GM23338 (cell line): Measurements from ENCODE around the gene GLE1. TPM values are rescaled to one million over a fixed set of nuclear protein-coding genes. Genes with fewer than 3 reads are reported as not detected.

Experiments
- ATAC-seq: fragments of 200-7000 bp; cut with Tn5 transposase; 3 replicates; pipeline ENCODE4 v1.9.1; 2020
- DNase-seq: peaks from one replicate; pipeline ENCODE4 v3.0.0-alpha.2; 2015; ENCODE audit warnings: low spot score
- H2AFZ ChIP-seq: fragments of 200-600 bp; sonication (generic); 2 replicates; pipeline ENCODE4 v1.8.0; 2016; ENCODE audit warnings: antibody characterized with exemption, mild to moderate bottlenecking, moderate library complexity
- H3F3A ChIP-seq: fragments of 200-600 bp; sonication (generic); replicated peaks from 2 replicates; pipeline ENCODE4 v1.8.0; 2017; ENCODE audit warnings: antibody characterized with exemption, mixed run types, low read depth
- H3K27ac ChIP-seq: fragments of 200-600 bp; sonication (generic); 2 replicates; pipeline ENCODE4 v1.6.1; 2016; ENCODE audit warnings: low read depth
- H3K27me3 ChIP-seq: fragments of 200-600 bp; sonication (generic); 2 replicates; pipeline ENCODE4 v1.8.0; 2016; ENCODE audit warnings: mild to moderate bottlenecking, mixed run types, moderate library complexity; ENCODE audit not compliant: insufficient read depth
- H3K36me3 ChIP-seq: fragments of 200-600 bp; sonication (generic); 2 replicates; pipeline ENCODE4 v1.8.0; 2016; ENCODE audit warnings: mild to moderate bottlenecking; ENCODE audit not compliant: insufficient read depth
- H3K4me1 ChIP-seq: fragments of 200-600 bp; sonication (generic); 2 replicates; pipeline ENCODE4 v1.8.0; 2016; ENCODE audit warnings: mild to moderate bottlenecking, moderate library complexity; ENCODE audit not compliant: insufficient read depth
- H3K4me2 ChIP-seq: fragments of 200-600 bp; sonication (generic); 2 replicates; pipeline ENCODE4 v1.7.1; 2017; ENCODE audit warnings: mixed run types
- H3K4me3 ChIP-seq: fragments of 200-600 bp; sonication (generic); 2 replicates; pipeline ENCODE4 v1.6.1; 2016; ENCODE audit warnings: mixed run types
- H3K79me2 ChIP-seq: fragments of 200-600 bp; sonication (generic); replicated peaks from 2 replicates; pipeline ENCODE4 v1.8.0; 2017; ENCODE audit warnings: mild to moderate bottlenecking; ENCODE audit not compliant: insufficient read depth
- H3K9me2 ChIP-seq: fragments of 200-600 bp; sonication (generic); 2 replicates; pipeline ENCODE4 v1.8.0; 2017; ENCODE audit not compliant: insufficient read depth
- H4K20me1 ChIP-seq: fragments of 200-600 bp; sonication (generic); replicated peaks from 2 replicates; pipeline ENCODE4 v1.8.0; 2017; ENCODE audit warnings: mild to moderate bottlenecking; ENCODE audit not compliant: insufficient read depth
- H3K27ac Mint-ChIP-seq: 2 replicates; pipeline ENCODE4 v1.8.0; 2020; ENCODE audit warnings: inconsistent platforms, mild to moderate bottlenecking, moderate library complexity, mixed read lengths
- H3K27me3 Mint-ChIP-seq: 3 replicates; pipeline ENCODE4 v1.8.0; 2022; ENCODE audit warnings: low read depth, mild to moderate bottlenecking, moderate library complexity, mixed read lengths, inconsistent platforms; ENCODE audit not compliant: insufficient read depth, poor library complexity
- H3K36me3 Mint-ChIP-seq: 3 replicates; pipeline ENCODE4 v1.8.0; 2021; ENCODE audit warnings: low read depth, mild to moderate bottlenecking, inconsistent platforms, moderate library complexity, mixed read lengths
- H3K4me1 Mint-ChIP-seq: 3 replicates; pipeline ENCODE4 v1.8.0; 2020; ENCODE audit warnings: mild to moderate bottlenecking, inconsistent platforms, mixed read lengths
- H3K4me3 Mint-ChIP-seq: 3 replicates; pipeline ENCODE4 v1.8.0; 2021; ENCODE audit warnings: moderate library complexity, mild to moderate bottlenecking, inconsistent platforms, mixed read lengths
- H3K9me3 Mint-ChIP-seq: 3 replicates; pipeline ENCODE4 v1.8.0; 2020; ENCODE audit warnings: moderate library complexity, mild to moderate bottlenecking, inconsistent platforms, mixed read lengths
- CREB1 ChIP-seq: fragments of 250-450 bp; sonication (Bioruptor Pico); IDR thresholded peaks from 2 replicates; pipeline ENCODE4 v1.5.0; 2020; ENCODE audit warnings: low read depth, mild to moderate bottlenecking, moderate library complexity
- CTCF ChIP-seq, 2 experiments: fragments of 200-600 bp in 1 of 2; sonication (generic) in 1 of 2; conservative IDR thresholded peaks; 2 replicates each; pipeline versions ENCODE4 v1.5.1 to v1.6.1; 2016 to 2017; ENCODE audit warnings: antibody characterized with exemption in 2 of 2, low read depth in 2 of 2, mild to moderate bottlenecking in 2 of 2, moderate library complexity in 1 of 2
- ETS1 ChIP-seq: IDR thresholded peaks from 2 replicates; pipeline ENCODE4 v1.6.1; 2016; ENCODE audit warnings: antibody characterized with exemption
- EZH2 ChIP-seq: fragments of 200-600 bp; sonication (generic); IDR thresholded peaks from one replicate; pipeline ENCODE4 v1.8.0; 2017; ENCODE audit warnings: antibody characterized with exemption, mild to moderate bottlenecking, low read depth; ENCODE audit not compliant: unreplicated experiment
- JUNB ChIP-seq: IDR thresholded peaks from one replicate; pipeline ENCODE4 v1.6.1; 2016; ENCODE audit warnings: antibody characterized with exemption; ENCODE audit not compliant: unreplicated experiment
- NANOG ChIP-seq: IDR thresholded peaks from 2 replicates; pipeline ENCODE4 v1.6.1; 2016; ENCODE audit warnings: antibody characterized with exemption, borderline replicate concordance
- POLR2AphosphoS5 ChIP-seq: IDR thresholded peaks from 2 replicates; pipeline ENCODE4 v1.6.1; 2016; ENCODE audit warnings: antibody characterized with exemption, low read depth
- REST ChIP-seq: IDR thresholded peaks from one replicate; pipeline ENCODE4 v1.6.1; 2018; ENCODE audit warnings: antibody characterized with exemption; ENCODE audit not compliant: unreplicated experiment
- STAT1 ChIP-seq: IDR thresholded peaks from one replicate; pipeline ENCODE4 v1.6.1; 2016; ENCODE audit warnings: antibody characterized with exemption; ENCODE audit not compliant: unreplicated experiment
- ZNF114 ChIP-seq: fragments of 250-450 bp; sonication (Bioruptor Pico); IDR thresholded peaks from 2 replicates; pipeline ENCODE4 v1.5.0; 2020; ENCODE audit warnings: mild to moderate bottlenecking, moderate library complexity
- ZNF331 ChIP-seq: fragments of 250-450 bp; sonication (Bioruptor Pico); IDR thresholded peaks from 2 replicates; pipeline ENCODE4 v1.5.0; 2020; ENCODE audit warnings: low read depth, mild to moderate bottlenecking, moderate library complexity
- ZNF462 ChIP-seq: fragments of 250-450 bp; sonication (Bioruptor Pico); IDR thresholded peaks from 2 replicates; pipeline ENCODE4 v1.5.0; 2020; ENCODE audit warnings: mild to moderate bottlenecking, moderate library complexity
- polyA plus RNA-seq: library from polyadenylated mRNA; unstranded; fragments of >200 nt; fragmentation: Nextera tagmentation; extraction: Ambion mirVana; gene quantifications from 2 replicates; pipeline ENCODE4 v1.2.1, GENCODE V29; 2016
- total RNA-seq: library from RNA; depleted of rRNA; stranded (reverse); fragments of >200 nt; shearing (Covaris generic); gene quantifications from 2 replicates; pipeline ENCODE4 v1.2.3, GENCODE V29; 2014

GLE1 gene
- total and polyA plus RNA-seq, 2 experiments from 2014 or later: 7.4 to 22.1 TPM

- Histone ChIP-seq H3K4me1 (peaks cover 57% of the 10 kb centered on the region), H3K4me2 (peak overlapping the region; percentile 77), H3K79me2 (peaks cover 64% of the 10 kb centered on the region), H3K36me3 (no peaks in the 10 kb centered on the region; the same call in 1 of the 2 replicates), H2AFZ (no peak overlapping the region), H3K9me2 (no peaks in the 10 kb centered on the region), H3K27ac (peak overlapping the region; percentile 34), H3F3A (peaks cover 10% of the 10 kb centered on the region), H3K27me3 (peaks cover 12% of the 10 kb centered on the region; the same call in 1 of the 2 replicates), H4K20me1 (peaks cover 16% of the 10 kb centered on the region), H3K4me3 (peak overlapping the region; percentile 84)
- no peak for TF ChIP-seq POLR2AphosphoS5
- TF ChIP-seq CTCF (conservative IDR thresholded peaks at IDR 0.05; ENCODE audit: low read depth in 2 of 2): 0 out of 4 replicates have a peak, but pooled peaks have one; percentile 0 to 11
- TF ChIP-seq EZH2: no peak
- no peak for TF ChIP-seq ZNF114 (CRISPR knock-in tag)
- no peak for TF ChIP-seq ETS1
- TF ChIP-seq ZNF462: no peak
- TF ChIP-seq CREB1 (CRISPR knock-in tag): 0 out of 2 replicates have a peak, but pooled peaks have one; percentile 12
- no peak for TF ChIP-seq JUNB
- TF ChIP-seq STAT1: no peak
- no peak for TF ChIP-seq NANOG
- no peak for TF ChIP-seq ZNF331
- TF ChIP-seq REST: no peak
- ATAC-seq (peak; percentile 37), DNase-seq (peak; percentile 88)
- Mint-ChIP-seq H3K9me3 (no peaks in the 10 kb centered on the region), H3K4me1 (peaks cover 26% of the 10 kb centered on the region), H3K27ac (no peak overlapping the region), H3K27me3 (peaks cover 3% of the 10 kb centered on the region), H3K4me3 (no peak overlapping the region), H3K36me3 (no peaks in the 10 kb centered on the region; the same call in 2 of the 3 replicates)
These were observed 49.8 kb downstream of the GLE1 start for GRCh38 chr9:128554155-128554862.
